PC-3 (cell line): Measurements from ENCODE around the gene SOX1.

Experiments
- EZH2 ChIP-seq: fragments of 300-600 bp; sonication (generic); IDR thresholded peaks from one replicate; pipeline ENCODE4 v1.6.1; 2017; ENCODE audit warnings: antibody characterized with exemption, mild to moderate bottlenecking, low read length; ENCODE audit not compliant: unreplicated experiment
- EZH2phosphoT487 ChIP-seq: fragments of 300-600 bp; sonication (generic); IDR thresholded peaks from 2 replicates; pipeline ENCODE4 v1.6.1; 2018; ENCODE audit warnings: mild to moderate bottlenecking, antibody characterized with exemption, low read length, borderline replicate concordance
- TF ChIP-seq, protein P1 (sequence below): fragments of 300-600 bp; sonication (generic); conservative IDR thresholded peaks from 2 replicates; pipeline ENCODE4 v1.5.1; 2017; ENCODE audit warnings: antibody characterized with exemption, low read depth, mild to moderate bottlenecking, low read length

DNA sequence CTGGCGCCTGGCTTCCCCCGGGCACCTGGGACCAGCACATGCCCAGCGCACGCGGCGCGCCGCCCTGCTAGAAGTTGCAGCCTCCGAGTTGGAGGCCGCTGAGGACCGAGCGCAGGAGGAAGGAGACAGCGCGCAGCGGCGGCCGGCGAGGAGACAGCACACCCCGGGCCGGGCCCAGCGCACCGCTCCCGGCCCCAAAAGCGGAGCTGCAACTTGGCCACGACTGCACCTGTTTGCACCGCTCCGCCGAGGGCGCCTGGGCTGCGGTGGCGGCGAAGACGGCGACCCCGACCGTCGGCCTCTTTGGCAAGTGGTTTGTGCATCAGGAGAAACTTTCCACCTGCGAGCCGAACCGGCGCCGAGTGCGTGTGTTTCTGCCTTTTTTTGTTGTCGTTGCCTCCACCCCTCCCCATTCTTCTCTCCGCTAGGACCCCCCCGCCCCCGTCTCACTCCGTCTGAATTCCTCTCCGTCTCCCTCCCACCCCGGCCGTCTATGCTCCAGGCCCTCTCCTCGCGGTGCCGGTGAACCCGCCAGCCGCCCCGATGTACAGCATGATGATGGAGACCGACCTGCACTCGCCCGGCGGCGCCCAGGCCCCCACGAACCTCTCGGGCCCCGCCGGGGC is at the start of gene SOX1:
- TF ChIP-seq, protein P1, sequence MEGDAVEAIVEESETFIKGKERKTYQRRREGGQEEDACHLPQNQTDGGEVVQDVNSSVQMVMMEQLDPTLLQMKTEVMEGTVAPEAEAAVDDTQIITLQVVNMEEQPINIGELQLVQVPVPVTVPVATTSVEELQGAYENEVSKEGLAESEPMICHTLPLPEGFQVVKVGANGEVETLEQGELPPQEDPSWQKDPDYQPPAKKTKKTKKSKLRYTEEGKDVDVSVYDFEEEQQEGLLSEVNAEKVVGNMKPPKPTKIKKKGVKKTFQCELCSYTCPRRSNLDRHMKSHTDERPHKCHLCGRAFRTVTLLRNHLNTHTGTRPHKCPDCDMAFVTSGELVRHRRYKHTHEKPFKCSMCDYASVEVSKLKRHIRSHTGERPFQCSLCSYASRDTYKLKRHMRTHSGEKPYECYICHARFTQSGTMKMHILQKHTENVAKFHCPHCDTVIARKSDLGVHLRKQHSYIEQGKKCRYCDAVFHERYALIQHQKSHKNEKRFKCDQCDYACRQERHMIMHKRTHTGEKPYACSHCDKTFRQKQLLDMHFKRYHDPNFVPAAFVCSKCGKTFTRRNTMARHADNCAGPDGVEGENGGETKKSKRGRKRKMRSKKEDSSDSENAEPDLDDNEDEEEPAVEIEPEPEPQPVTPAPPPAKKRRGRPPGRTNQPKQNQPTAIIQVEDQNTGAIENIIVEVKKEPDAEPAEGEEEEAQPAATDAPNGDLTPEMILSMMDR: no peak
- TF ChIP-seq EZH2phosphoT487: no peak
- no peak for TF ChIP-seq EZH2
